BE2C (cell line): Measurements from ENCODE around the gene METTL1.

Experiments
- DNase-seq: peaks from one replicate; pipeline ENCODE4 v3.0.0-alpha.2; 2020
- H3K27me3 ChIP-seq: fragments of 250-450 bp; sonication (Bioruptor Pico); 2 replicates; pipeline ENCODE4 v1.5.1; 2020; ENCODE audit warnings: mild to moderate bottlenecking
- H3K36me3 ChIP-seq: fragments of 250-450 bp; sonication (Bioruptor Pico); 2 replicates; pipeline ENCODE4 v1.5.1; 2020; ENCODE audit warnings: mild to moderate bottlenecking
- H3K4me1 ChIP-seq: fragments of 250-450 bp; sonication (Bioruptor Pico); 2 replicates; pipeline ENCODE4 v1.5.1; 2020
- H3K4me3 ChIP-seq: 2 replicates; pipeline ENCODE4 v1.5.1; 2011; ENCODE audit warnings: low read depth, low read length
- H3K9me3 ChIP-seq: fragments of 250-450 bp; sonication (Bioruptor Pico); 2 replicates; pipeline ENCODE4 v1.5.1; 2020
- TF ChIP-seq, protein P1 (sequence below): IDR thresholded peaks from 2 replicates; pipeline ENCODE4 v1.5.1; 2012; ENCODE audit warnings: mild to moderate bottlenecking, low read depth, low read length

METTL1 gene

DNA sequence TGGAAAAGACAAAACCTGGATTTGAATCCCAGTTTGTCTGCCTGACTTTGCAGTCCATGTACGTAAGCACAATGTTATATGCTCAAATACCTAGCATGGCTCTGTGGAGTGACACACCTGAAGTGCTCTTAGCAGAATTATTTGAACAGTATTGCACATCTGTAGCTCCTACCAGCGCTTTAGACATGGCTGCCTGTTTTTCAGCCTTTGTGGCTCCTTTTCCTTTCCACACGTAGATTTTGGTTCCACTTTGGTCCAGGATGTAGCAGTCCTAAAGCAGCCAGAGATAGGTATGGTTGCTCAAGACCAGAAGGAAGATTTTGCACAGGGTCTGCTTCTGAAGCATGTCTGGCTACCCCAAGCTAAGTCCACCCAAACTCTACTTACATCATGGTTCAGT is 37.5 kb upstream of the METTL1 start:
- H3K36me3 ChIP-seq = no peaks in the 10 kb centered on the region
- DNase-seq = no peak

GRCh38 chr12:57808351-57808750 is 36.4 kb upstream of the METTL1 start:
- Histone ChIP-seq H3K4me3 (no peak overlapping the region), H3K36me3 (no peaks in the 10 kb centered on the region), H3K27me3 (no peaks in the 10 kb centered on the region), H3K4me1 (no peaks in the 10 kb centered on the region), H3K9me3 (no peaks in the 10 kb centered on the region)
- no peak for DNase-seq
- TF ChIP-seq, protein P1, sequence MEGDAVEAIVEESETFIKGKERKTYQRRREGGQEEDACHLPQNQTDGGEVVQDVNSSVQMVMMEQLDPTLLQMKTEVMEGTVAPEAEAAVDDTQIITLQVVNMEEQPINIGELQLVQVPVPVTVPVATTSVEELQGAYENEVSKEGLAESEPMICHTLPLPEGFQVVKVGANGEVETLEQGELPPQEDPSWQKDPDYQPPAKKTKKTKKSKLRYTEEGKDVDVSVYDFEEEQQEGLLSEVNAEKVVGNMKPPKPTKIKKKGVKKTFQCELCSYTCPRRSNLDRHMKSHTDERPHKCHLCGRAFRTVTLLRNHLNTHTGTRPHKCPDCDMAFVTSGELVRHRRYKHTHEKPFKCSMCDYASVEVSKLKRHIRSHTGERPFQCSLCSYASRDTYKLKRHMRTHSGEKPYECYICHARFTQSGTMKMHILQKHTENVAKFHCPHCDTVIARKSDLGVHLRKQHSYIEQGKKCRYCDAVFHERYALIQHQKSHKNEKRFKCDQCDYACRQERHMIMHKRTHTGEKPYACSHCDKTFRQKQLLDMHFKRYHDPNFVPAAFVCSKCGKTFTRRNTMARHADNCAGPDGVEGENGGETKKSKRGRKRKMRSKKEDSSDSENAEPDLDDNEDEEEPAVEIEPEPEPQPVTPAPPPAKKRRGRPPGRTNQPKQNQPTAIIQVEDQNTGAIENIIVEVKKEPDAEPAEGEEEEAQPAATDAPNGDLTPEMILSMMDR = no peak

More for the DNA sequence above, 37.5 kb upstream of the METTL1 start:
- TF ChIP-seq, protein P1 = no peak
- H3K4me3 ChIP-seq = no peak overlapping the region
- no peaks in the 10 kb centered on the region for H3K27me3 ChIP-seq
- no peaks in the 10 kb centered on the region for H3K4me1 ChIP-seq
- no peaks in the 10 kb centered on the region for H3K9me3 ChIP-seq

DNA sequence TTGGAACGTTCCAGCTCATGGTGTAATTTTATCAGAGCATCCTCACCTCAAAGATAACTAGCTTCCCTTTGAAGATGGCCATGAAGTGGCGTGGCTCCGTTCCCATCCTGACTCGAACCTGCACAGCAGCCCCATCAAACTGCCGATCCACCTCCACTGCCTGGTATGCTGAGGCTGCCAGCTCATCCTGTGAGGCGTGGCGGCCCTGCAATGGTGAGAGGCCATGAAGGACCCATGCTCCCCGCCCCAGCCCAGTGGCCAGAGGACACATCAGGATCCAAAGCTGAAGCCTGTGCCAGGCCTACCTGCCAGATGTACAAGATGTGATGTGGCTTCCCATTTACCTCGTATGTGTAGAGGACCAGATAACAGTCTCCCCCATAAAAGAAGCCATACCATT is 35.4 kb upstream of the METTL1 start:
- no peaks in the 10 kb centered on the region; the same call in 1 of the 2 replicates for H3K36me3 ChIP-seq
- no peaks in the 10 kb centered on the region for H3K9me3 ChIP-seq
- no peak overlapping the region for H3K4me3 ChIP-seq
- TF ChIP-seq, protein P1 = no peak
- H3K27me3 ChIP-seq = no peaks in the 10 kb centered on the region
- no peaks in the 10 kb centered on the region for H3K4me1 ChIP-seq
- no peak for DNase-seq

DNA sequence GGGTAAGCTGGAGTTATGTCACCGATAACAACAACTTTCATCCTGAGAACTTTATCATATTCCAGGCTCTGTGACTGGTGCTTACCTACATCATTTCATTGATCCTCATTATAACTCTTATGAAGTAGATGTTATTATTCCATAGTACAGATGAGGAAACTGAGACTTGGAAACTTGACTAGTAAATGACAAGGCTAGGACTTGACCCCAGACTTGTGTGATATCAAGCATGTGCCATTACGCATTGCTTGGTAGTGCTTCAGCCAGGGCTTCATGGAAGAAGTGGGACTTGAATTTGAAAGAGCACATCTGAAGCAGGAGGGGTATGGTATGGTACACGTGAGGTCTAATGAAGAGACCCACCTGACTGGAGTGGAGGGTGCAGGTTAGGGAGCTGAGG is 34.8 kb upstream of the METTL1 start:
- H3K9me3 ChIP-seq = no peaks in the 10 kb centered on the region
- DNase-seq = no peak
- H3K36me3 ChIP-seq = no peaks in the 10 kb centered on the region; the same call in 1 of the 2 replicates
- TF ChIP-seq, protein P1 = no peak
- no peak overlapping the region for H3K4me3 ChIP-seq
- no peaks in the 10 kb centered on the region for H3K4me1 ChIP-seq
- no peaks in the 10 kb centered on the region for H3K27me3 ChIP-seq

- no peaks in the 10 kb centered on the region for H3K4me1 ChIP-seq
- no peak overlapping the region for H3K4me3 ChIP-seq
- no peaks in the 10 kb centered on the region for H3K9me3 ChIP-seq
- DNase-seq = peak; percentile 66
- TF ChIP-seq, protein P1 = peak; percentile 89
- H3K36me3 ChIP-seq = no peaks in the 10 kb centered on the region; the same call in 1 of the 2 replicates
- no peaks in the 10 kb centered on the region for H3K27me3 ChIP-seq
Measured at GRCh38 chr12:57803319-57803893, 31.5 kb upstream of the METTL1 start.

- no peaks in the 10 kb centered on the region; the same call in 1 of the 2 replicates for H3K36me3 ChIP-seq
- no peaks in the 10 kb centered on the region for H3K4me1 ChIP-seq
- DNase-seq = no peak
- no peaks in the 10 kb centered on the region for H3K9me3 ChIP-seq
- TF ChIP-seq, protein P1 = no peak
- no peaks in the 10 kb centered on the region for H3K27me3 ChIP-seq
- H3K4me3 ChIP-seq = no peak overlapping the region
Measured at GRCh38 chr12:57802607-57803006, 30.7 kb upstream of the METTL1 start.
